B cell (primary cell): ENCODE results near the gene VRTN. TPM values are rescaled to one million over a fixed set of nuclear protein-coding genes. Genes with fewer than 3 reads are reported as not detected.

ENCODE experiments used
- ATAC-seq: fragments of 200-7000 bp; cut with Tn5 transposase; one replicate; pipeline ENCODE4 v1.10.0; 2021; ENCODE audit warnings: low read depth, mild to moderate bottlenecking, moderate number of reproducible peaks, moderate library complexity
- CTCF ChIA-PET: fragments of 350-600 bp; sonication (Branson Sonifier 250); formaldehyde crosslinking; loops from one replicate; lab custom pipeline; 2021; ENCODE audit warnings: antibody characterized with exemption, inconsistent platforms; lab: Charles Lee
- POLR2A ChIA-PET: fragments of 350-600 bp; sonication (Branson Sonifier 250); formaldehyde crosslinking; loops from one replicate; lab custom pipeline; 2021; ENCODE audit warnings: antibody characterized with exemption; lab: Charles Lee
- DNase-seq: peaks from one replicate; pipeline ENCODE4 v3.0.0; 2013
- H2AFZ ChIP-seq: 2 replicates; pipeline ENCODE4 v1.6.1; 2012; ENCODE audit warnings: mild to moderate bottlenecking, low read depth, low read length; ENCODE audit not compliant: insufficient read depth, poor library complexity, severe bottlenecking
- H3K27ac ChIP-seq, 2 donors: 1 replicate in 1 of 2; 2 replicates in 1 of 2; pipeline ENCODE4 v1.5.1; 2012 to 2013; ENCODE audit warnings: low read length in 2 of 2, mild to moderate bottlenecking in 2 of 2, moderate library complexity in 1 of 2
- H3K27me3 ChIP-seq, 4 experiments: fragments of 200-600 bp in 1 of 4; sonication (generic) in 1 of 4; replicated peaks in 1 of 4; 1 replicate in 2 of 4; 2 replicates in 2 of 4; pipeline versions ENCODE4 v1.6.1 to v1.7.0; 2013 to 2016; ENCODE audit warnings: low read length in 3 of 4, mild to moderate bottlenecking in 2 of 4, mixed read lengths in 1 of 4, moderate library complexity in 1 of 4; ENCODE audit not compliant: insufficient read depth in 4 of 4, control insufficient read depth in 3 of 4; ENCODE audit errors: control extremely low read depth in 1 of 4
- H3K36me3 ChIP-seq, 2 experiments: replicated peaks in 1 of 2; 1 replicate in 1 of 2; 2 replicates in 1 of 2; pipeline versions ENCODE4 v1.6.1 to v1.7.1; 2013; ENCODE audit warnings: low read length in 1 of 2; ENCODE audit not compliant: insufficient read depth in 2 of 2, control insufficient read depth in 1 of 2; ENCODE audit errors: control extremely low read depth in 1 of 2, extremely low read depth in 1 of 2
- H3K4me1 ChIP-seq, 2 donors: fragments of 200-600 bp in 1 of 2; sonication (generic) in 1 of 2; 1 replicate in 1 of 2; 2 replicates in 1 of 2; pipeline versions ENCODE4 v1.5.1 to v1.6.1; 2013 to 2017; ENCODE audit warnings: low read length in 2 of 2; ENCODE audit not compliant: control insufficient read depth in 2 of 2, insufficient read depth in 2 of 2
- H3K4me2 ChIP-seq: replicated peaks from 2 replicates; pipeline ENCODE3; 2012; ENCODE audit warnings: mild to moderate bottlenecking, low read depth, low read length; ENCODE audit not compliant: poor library complexity, severe bottlenecking
- H3K4me3 ChIP-seq, 5 experiments: fragments of 200-600 bp in 1 of 5; sonication (generic) in 1 of 5; 1 replicate in 3 of 5; 2 replicates in 2 of 5; pipeline versions ENCODE4 v1.5.1 to v1.7.0; 2011 to 2016; ENCODE audit warnings: low read length in 4 of 5, mild to moderate bottlenecking in 4 of 5, low read depth in 2 of 5, control low read depth in 1 of 5, moderate library complexity in 1 of 5; ENCODE audit not compliant: insufficient read depth in 1 of 5; ENCODE audit errors: control extremely low read depth in 1 of 5, extremely low read depth in 1 of 5
- H3K79me2 ChIP-seq: fragments of 200-600 bp; sonication (generic); one replicate; pipeline ENCODE4 v1.6.0; 2016; ENCODE audit warnings: low read length; ENCODE audit not compliant: control insufficient read depth, insufficient read depth
- H3K9ac ChIP-seq: fragments of 200-600 bp; sonication (generic); 2 replicates; pipeline ENCODE4 v1.6.1; 2017; ENCODE audit warnings: mild to moderate bottlenecking, low read length, moderate library complexity
- H3K9me3 ChIP-seq, 3 donors: one replicate each; pipeline versions ENCODE4 v1.6.1 to v1.7.1; 2013; ENCODE audit warnings: low read length in 2 of 3; ENCODE audit not compliant: control insufficient read depth in 2 of 3, insufficient read depth in 1 of 3; ENCODE audit errors: control extremely low read depth in 1 of 3
- H4K20me1 ChIP-seq: 2 replicates; pipeline ENCODE4 v1.6.0; 2012; ENCODE audit warnings: mild to moderate bottlenecking, low read length; ENCODE audit not compliant: insufficient read depth, control insufficient read depth, poor library complexity, severe bottlenecking
- H3K27ac Mint-ChIP-seq: one replicate; pipeline ENCODE4 v1.8.0; 2021; ENCODE audit warnings: mixed read lengths
- H3K27me3 Mint-ChIP-seq: one replicate; pipeline ENCODE4 v1.8.0; 2021; ENCODE audit warnings: mixed read lengths
- H3K4me1 Mint-ChIP-seq: one replicate; pipeline ENCODE4 v1.8.0; 2021; ENCODE audit warnings: mixed read lengths
- H3K4me3 Mint-ChIP-seq: one replicate; pipeline ENCODE4 v1.8.0; 2021; ENCODE audit warnings: mixed read lengths
- H3K9me3 Mint-ChIP-seq: one replicate; pipeline ENCODE4 v1.8.0; 2022; ENCODE audit warnings: mixed read lengths; ENCODE audit not compliant: insufficient read depth
- CTCF ChIP-seq: fragments of 200-600 bp; IDR thresholded peaks from one replicate; pipeline ENCODE4 v1.8.0; 2022; ENCODE audit warnings: antibody characterized with exemption, mild to moderate bottlenecking
- EZH2 ChIP-seq: IDR thresholded peaks from 2 replicates; pipeline ENCODE4 v1.6.1; 2012; ENCODE audit warnings: borderline replicate concordance, low read depth, mild to moderate bottlenecking, moderate library complexity, low read length; ENCODE audit not compliant: insufficient read depth, poor library complexity, severe bottlenecking
- WGBS: methylation state at CpG from one replicate; pipeline ENCODE4 v1.1.5; 2013; ENCODE audit warnings: missing lambda C conversion rate; ENCODE audit not compliant: insufficient coverage; 5-methylcytosine and 5-hydroxymethylcytosine counted together
- intact Hi-C: fragments of 100-400 bp; cut with micrococcal nuclease; formaldehyde crosslinking; loops from one replicate; pipeline ENCODE4 v1.10.0; 2022
- polyA plus RNA-seq: library from polyadenylated mRNA; depleted of rRNA; stranded (reverse); fragments of >200 nt; gene quantifications from 2 replicates; pipeline ENCODE4 v1.2.3, GENCODE V29; 2012
- total RNA-seq, 2 donors: library from RNA; stranded (reverse); fragments of 120-200 nt in 1 of 2; gene quantifications; 1 replicate in 1 of 2; 2 replicates in 1 of 2; pipeline versions ENCODE4 v1.2.3 to v1.2.4, GENCODE V29; 2013 to 2022

The VRTN gene
- total and polyA plus RNA-seq, 2 donors (not counting 1 experiment from before 2014, with no cell fraction given): not detected

DNA sequence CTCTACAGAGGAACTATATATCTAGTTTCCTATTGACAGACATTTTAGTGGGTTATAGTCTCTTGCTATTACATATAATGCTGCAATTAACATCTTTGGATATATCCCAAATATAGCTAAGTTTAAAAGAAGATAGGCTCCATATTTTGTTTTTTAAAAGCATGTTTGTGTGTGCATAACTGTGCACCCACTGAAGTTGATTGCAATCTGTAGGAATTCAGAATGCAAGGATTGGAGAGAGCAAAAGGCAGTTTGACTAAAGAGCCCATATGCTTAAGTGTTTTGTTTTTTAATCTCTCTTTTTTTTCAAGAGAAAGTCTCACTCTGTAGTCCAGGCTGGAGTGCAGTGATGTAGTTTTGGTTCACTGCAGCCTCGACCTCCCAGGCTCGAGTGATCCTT is 36.1 kb upstream of the VRTN start:
- intact Hi-C loops: no loop called here
- no peak overlapping the region for H2AFZ ChIP-seq
- ChIA-PET CTCF (interaction anchor here (0.7 kb wide), 1 partner anchor 360 kb away, joined by 3 read pairs; no protein-coding TSS in a partner anchor), POLR2A (no interaction called here)
- no peak overlapping the region for H3K9ac ChIP-seq
- ATAC-seq (no peak), DNase-seq (no peak)
- no peaks in the 10 kb centered on the region for H3K27me3 ChIP-seq
- no peak for TF ChIP-seq CTCF
- TF ChIP-seq EZH2: no peak
- Mint-ChIP-seq H3K9me3 (no peaks in the 10 kb centered on the region), H3K4me1 (no peaks in the 10 kb centered on the region), H3K27me3 (no peaks in the 10 kb centered on the region), H3K4me3 (no peak overlapping the region), H3K27ac (no peak overlapping the region)
- H3K79me2 ChIP-seq: no peaks in the 10 kb centered on the region
- no peaks in the 10 kb centered on the region for H3K4me1 ChIP-seq
- H3K27ac ChIP-seq: no peak overlapping the region
- H3K4me3 ChIP-seq: no peak overlapping the region
- H4K20me1 ChIP-seq: no peaks in the 10 kb centered on the region
- no peaks in the 10 kb centered on the region for H3K36me3 ChIP-seq
- no peak overlapping the region for H3K4me2 ChIP-seq
- WGBS: 57% methylated on average over 1 of the region's 2 CpGs
- H3K9me3 ChIP-seq: no peaks in the 10 kb centered on the region

DNA sequence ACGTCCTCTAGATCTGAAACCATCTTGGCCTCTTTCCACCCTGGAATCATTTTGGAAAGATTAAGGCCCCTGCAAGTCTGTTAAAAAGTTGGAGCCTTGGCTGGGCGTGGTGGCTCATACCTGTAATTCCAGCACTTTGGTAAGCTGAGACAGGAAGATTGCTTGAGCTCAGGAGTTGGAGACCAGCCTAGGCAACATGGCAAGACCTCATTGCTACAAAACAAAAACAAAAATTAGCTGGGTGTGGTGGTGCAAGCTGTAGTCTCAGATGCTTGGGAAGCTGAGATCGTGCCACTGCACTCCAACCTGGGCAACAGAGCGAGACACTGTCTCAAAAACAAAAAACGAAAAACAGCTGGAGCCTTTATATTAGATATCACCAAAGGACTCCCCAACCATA is 34.7 kb upstream of the VRTN start:
- DNase-seq (no peak), ATAC-seq (no peak)
- H3K9me3 ChIP-seq: no peaks in the 10 kb centered on the region
- H3K79me2 ChIP-seq: no peaks in the 10 kb centered on the region
- TF ChIP-seq EZH2: no peak
- TF ChIP-seq CTCF: no peak
- H2AFZ ChIP-seq: no peak overlapping the region
- WGBS: 100% methylated on average over 1 of the region's 5 CpGs
- Mint-ChIP-seq H3K4me1 (no peaks in the 10 kb centered on the region), H3K9me3 (no peaks in the 10 kb centered on the region), H3K4me3 (no peak overlapping the region), H3K27ac (no peak overlapping the region), H3K27me3 (no peaks in the 10 kb centered on the region)
- H3K27ac ChIP-seq: no peak overlapping the region
- intact Hi-C loops: no loop called here
- no peaks in the 10 kb centered on the region for H3K4me1 ChIP-seq
- H3K4me3 ChIP-seq: no peak overlapping the region
- H3K4me2 ChIP-seq: no peak overlapping the region
- POLR2A ChIA-PET: no interaction called here
- no peaks in the 10 kb centered on the region for H3K36me3 ChIP-seq
- H3K9ac ChIP-seq: no peak overlapping the region
- no peaks in the 10 kb centered on the region for H3K27me3 ChIP-seq
- no peaks in the 10 kb centered on the region for H4K20me1 ChIP-seq
- CTCF ChIA-PET: no interaction called here
